Loucy (cell line): ENCODE data around the gene LGALS3.
"Not testable (repeated sequence)": the region's sequence is repeated elsewhere in the genome, so short reads cannot be mapped to it uniquely, and the experiment has no call there.

Experiments used
- CTCF ChIP-seq: fragments of 200-600 bp; sonication (generic); conservative IDR thresholded peaks from 2 replicates; pipeline ENCODE4 v1.5.1; 2014; ENCODE audit warnings: mild to moderate bottlenecking, antibody characterized with exemption, low read length
- EZH2phosphoT487 ChIP-seq: fragments of 200-600 bp; IDR thresholded peaks from 2 replicates; pipeline ENCODE4 v1.6.1; 2018; ENCODE audit warnings: antibody characterized with exemption, mild to moderate bottlenecking, moderate library complexity, borderline replicate concordance

- not testable (repeated sequence) for TF ChIP-seq CTCF, EZH2phosphoT487
Measured at GRCh38 chr14:55079961-55080360, 49.1 kb upstream of the LGALS3 start.
